GM12865 (cell line): ENCODE data around the gene SELENON.

Source experiments
- DNase-seq: peaks from one replicate; pipeline ENCODE4 v3.0.0; 2010; ENCODE audit warnings: low read depth
- H3K4me3 ChIP-seq: 2 replicates; pipeline ENCODE4 v1.5.1; 2011; ENCODE audit warnings: mild to moderate bottlenecking, low read depth, low read length, control low read depth
- TF ChIP-seq, protein P1 (sequence below): IDR thresholded peaks from 2 replicates; pipeline ENCODE4 v1.5.1; 2011; ENCODE audit warnings: low read length, control low read depth, low read depth, inconsistent platforms; ENCODE audit not compliant: insufficient read depth; ENCODE audit errors: missing control alignments

Gene SELENON

DNA sequence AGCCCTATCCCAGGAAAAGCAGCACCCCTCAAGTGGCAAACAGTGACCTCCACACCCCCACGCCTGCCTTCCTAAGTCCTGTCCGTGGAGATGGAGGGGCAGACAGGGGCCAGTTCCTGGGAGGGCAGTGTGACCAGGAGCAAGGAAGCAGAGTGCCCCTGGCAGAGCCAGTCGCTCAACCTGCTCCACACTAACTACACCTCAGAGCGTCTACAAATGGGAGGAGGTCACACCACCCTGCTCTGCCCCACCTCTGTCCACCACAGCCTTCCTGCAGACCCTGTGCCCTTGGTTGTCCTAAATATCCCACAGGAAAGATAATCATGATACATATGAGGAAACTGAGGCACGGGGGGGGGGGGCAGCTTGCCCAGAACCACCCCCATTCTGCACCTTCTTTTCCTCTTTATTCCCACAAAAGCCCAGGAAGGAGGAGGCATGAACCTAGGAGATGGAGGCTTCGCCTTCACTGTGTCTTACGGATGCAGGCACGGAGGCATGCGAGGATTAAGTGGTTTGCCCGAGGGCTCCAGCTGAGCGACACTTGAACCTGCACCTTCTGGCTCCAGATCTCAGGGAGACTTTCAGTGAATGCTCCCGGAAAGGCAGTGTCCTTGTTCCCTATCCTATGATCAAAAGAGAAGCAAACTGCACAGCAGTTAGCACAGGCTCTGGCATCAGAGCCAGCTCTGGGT lies 42.7 kb upstream of the SELENON start:
- no peak overlapping the region for H3K4me3 ChIP-seq
- no peak for DNase-seq
- TF ChIP-seq, protein P1, sequence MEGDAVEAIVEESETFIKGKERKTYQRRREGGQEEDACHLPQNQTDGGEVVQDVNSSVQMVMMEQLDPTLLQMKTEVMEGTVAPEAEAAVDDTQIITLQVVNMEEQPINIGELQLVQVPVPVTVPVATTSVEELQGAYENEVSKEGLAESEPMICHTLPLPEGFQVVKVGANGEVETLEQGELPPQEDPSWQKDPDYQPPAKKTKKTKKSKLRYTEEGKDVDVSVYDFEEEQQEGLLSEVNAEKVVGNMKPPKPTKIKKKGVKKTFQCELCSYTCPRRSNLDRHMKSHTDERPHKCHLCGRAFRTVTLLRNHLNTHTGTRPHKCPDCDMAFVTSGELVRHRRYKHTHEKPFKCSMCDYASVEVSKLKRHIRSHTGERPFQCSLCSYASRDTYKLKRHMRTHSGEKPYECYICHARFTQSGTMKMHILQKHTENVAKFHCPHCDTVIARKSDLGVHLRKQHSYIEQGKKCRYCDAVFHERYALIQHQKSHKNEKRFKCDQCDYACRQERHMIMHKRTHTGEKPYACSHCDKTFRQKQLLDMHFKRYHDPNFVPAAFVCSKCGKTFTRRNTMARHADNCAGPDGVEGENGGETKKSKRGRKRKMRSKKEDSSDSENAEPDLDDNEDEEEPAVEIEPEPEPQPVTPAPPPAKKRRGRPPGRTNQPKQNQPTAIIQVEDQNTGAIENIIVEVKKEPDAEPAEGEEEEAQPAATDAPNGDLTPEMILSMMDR = no peak

DNA sequence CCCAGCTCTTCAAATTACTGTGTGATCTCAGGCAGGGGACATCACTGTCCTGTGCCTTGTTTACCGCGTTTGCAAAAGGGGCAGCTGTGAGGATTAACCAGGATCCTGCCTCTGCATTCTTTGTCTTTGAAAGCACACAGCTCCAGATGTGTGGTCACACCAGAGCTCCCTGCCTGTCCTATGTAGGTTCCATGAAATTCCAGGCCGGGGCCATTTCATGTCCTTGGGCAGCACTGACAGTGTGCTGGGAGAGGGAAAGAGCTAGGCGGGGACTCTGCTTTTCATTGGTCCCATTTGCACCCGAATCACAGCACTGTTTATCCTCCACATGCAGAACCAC lies 42.2 kb upstream of the SELENON start:
- no peak for DNase-seq
- no peak overlapping the region for H3K4me3 ChIP-seq
- TF ChIP-seq, protein P1 = no peak

DNA sequence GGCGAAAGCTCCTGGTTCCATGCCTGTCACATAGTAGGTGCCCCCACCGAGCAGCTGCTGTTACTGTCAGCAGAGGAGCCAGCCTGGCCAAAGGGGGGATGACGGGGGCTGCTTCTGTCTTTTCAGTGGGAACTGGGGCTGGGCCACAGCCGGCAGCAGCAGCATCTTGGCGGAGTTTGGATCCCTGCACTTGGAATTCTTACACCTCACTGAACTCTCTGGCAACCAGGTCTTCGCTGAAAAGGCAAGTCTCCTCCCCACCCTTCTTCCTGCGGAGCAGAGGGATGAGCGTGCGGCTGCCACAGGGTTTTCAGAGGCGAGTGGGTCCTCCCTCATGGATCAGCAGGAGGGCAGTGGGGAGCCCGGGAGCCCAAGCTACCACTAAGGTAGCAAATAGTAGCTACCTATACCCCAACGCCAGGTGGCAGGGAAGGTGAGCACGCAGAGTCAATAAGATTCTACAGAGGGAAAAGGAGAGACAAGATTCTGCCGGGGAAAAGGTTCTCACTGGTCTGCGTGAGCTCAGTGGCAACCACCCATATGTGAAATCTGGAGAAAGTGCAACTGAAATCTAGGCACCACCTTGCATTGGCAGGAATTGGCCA lies 41.4 kb upstream of the SELENON start:
- DNase-seq = no peak
- H3K4me3 ChIP-seq = no peak overlapping the region
- TF ChIP-seq, protein P1 = no peak

DNA sequence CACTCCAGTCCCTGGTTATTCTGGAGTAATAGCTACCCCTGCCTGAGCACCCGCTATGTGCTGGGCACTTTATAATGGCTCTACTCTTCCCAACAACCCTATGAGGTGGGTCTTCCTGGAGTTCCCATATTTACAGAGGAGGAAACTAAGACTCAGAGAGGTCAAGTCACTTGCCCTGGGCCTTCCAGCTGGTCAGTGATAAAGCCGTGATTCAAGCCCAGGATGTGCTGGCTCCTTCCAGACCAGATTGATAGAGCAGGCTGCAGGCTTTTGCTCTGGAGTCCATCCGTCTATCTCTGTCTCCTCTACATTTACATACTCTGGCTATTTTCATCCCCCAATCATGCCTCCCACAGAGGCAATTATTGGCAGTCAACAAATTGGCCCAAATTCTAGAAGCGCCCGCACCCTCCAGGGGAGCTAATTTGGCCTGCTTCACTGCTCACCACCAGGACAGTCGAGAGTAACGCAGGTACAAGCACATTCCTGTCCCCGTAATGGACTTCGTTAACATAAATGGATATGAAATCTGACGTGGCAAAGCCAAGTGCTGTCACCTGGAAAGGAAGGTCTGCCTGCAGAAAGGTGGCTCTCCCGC lies 39.8 kb upstream of the SELENON start:
- H3K4me3 ChIP-seq = no peak overlapping the region
- no peak for DNase-seq
- TF ChIP-seq, protein P1 = no peak

DNA sequence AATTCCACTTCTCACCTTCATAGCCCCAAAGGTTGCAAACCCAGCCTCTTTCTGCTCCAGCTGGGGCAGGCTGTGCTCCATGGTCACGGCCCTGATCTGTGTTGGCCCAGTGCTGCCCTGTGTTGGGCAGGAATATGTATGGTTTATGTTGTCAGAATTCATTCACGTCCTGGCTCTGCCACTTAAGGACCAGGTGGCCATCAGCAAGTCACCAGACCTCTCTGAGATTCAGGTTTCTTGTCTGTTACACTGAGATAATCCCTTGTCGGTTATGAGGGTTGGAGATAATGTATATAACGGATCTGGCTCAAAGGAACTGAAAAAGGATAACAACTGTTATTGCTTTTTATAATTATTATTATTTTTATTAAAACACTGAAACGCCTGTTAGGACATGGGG lies 39.1 kb upstream of the SELENON start:
- TF ChIP-seq, protein P1 = no peak
- no peak overlapping the region for H3K4me3 ChIP-seq
- no peak for DNase-seq

DNA sequence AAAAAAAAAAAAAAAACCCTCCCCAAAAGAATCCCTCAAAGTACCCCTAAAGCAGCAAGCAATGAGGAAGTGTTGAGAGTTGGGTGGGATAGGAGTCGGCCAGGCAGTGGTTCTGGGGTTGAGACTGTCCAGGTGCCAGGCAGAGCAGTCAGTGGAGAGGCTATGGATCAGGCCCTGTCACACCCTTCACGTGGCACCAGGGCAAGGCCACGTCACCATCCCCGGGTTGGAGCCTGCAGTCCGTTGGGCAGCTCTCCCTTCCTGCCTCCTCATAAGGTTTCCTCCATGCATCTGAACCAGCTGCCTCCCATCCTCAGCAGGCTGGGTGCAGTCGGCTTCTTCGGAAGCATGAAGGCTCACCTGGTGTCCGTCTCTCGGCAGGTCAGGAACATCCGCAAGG lies 36.5 kb upstream of the SELENON start:
- no peak overlapping the region for H3K4me3 ChIP-seq
- no peak for DNase-seq
- TF ChIP-seq, protein P1 = no peak
